BE2C (cell line): ENCODE measurements around the gene CRISP1.

ENCODE experiments used
- DNase-seq: peaks from one replicate; pipeline ENCODE4 v3.0.0-alpha.2; 2020
- H3K27me3 ChIP-seq: fragments of 250-450 bp; sonication (Bioruptor Pico); 2 replicates; pipeline ENCODE4 v1.5.1; 2020; ENCODE audit warnings: mild to moderate bottlenecking
- H3K36me3 ChIP-seq: fragments of 250-450 bp; sonication (Bioruptor Pico); 2 replicates; pipeline ENCODE4 v1.5.1; 2020; ENCODE audit warnings: mild to moderate bottlenecking
- H3K4me1 ChIP-seq: fragments of 250-450 bp; sonication (Bioruptor Pico); 2 replicates; pipeline ENCODE4 v1.5.1; 2020
- H3K4me3 ChIP-seq: 2 replicates; pipeline ENCODE4 v1.5.1; 2011; ENCODE audit warnings: low read depth, low read length
- H3K9me3 ChIP-seq: fragments of 250-450 bp; sonication (Bioruptor Pico); 2 replicates; pipeline ENCODE4 v1.5.1; 2020
- TF ChIP-seq, protein P1 (sequence below): IDR thresholded peaks from 2 replicates; pipeline ENCODE4 v1.5.1; 2012; ENCODE audit warnings: mild to moderate bottlenecking, low read depth, low read length

The CRISP1 gene

DNA sequence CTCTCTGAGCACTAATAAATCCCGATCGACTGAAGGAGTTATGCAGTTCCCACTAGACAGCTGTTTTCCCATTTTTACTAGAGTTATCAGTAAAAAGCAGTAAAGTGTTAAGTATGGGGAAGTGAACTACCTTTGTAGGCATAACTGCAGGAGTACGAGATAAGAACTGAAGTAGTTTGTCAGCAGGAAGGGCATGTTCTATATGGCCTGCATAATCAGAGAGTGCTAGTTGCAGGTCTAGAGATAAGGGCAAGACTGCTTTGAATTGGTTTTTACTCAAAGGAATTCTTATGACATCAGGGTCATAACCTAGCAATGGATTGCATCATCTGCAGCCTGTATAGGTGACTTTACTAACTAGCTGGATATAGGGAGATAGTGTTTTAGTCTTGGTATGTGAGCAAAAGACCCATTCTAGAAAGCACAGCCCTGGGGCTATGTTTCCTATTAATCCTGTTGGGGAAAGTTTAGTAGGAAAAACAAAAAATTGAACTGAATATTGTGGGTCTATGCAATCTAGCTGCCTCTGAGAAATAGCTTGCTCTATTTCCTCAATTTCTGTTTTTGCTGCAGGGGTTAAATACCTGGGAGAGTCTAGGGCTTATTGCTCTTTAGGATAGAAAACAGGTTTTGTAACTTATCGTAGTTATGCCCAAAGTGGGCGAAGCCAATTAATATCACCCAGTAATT is 22.6 kb upstream of the CRISP1 start:
- no peaks in the 10 kb centered on the region; the same call in 1 of the 2 replicates for H3K9me3 ChIP-seq
- no peak overlapping the region for H3K4me3 ChIP-seq
- no peaks in the 10 kb centered on the region for H3K4me1 ChIP-seq
- H3K27me3 ChIP-seq = no peaks in the 10 kb centered on the region
- H3K36me3 ChIP-seq = no peaks in the 10 kb centered on the region
- DNase-seq = no peak
- TF ChIP-seq, protein P1, sequence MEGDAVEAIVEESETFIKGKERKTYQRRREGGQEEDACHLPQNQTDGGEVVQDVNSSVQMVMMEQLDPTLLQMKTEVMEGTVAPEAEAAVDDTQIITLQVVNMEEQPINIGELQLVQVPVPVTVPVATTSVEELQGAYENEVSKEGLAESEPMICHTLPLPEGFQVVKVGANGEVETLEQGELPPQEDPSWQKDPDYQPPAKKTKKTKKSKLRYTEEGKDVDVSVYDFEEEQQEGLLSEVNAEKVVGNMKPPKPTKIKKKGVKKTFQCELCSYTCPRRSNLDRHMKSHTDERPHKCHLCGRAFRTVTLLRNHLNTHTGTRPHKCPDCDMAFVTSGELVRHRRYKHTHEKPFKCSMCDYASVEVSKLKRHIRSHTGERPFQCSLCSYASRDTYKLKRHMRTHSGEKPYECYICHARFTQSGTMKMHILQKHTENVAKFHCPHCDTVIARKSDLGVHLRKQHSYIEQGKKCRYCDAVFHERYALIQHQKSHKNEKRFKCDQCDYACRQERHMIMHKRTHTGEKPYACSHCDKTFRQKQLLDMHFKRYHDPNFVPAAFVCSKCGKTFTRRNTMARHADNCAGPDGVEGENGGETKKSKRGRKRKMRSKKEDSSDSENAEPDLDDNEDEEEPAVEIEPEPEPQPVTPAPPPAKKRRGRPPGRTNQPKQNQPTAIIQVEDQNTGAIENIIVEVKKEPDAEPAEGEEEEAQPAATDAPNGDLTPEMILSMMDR = no peak

DNA sequence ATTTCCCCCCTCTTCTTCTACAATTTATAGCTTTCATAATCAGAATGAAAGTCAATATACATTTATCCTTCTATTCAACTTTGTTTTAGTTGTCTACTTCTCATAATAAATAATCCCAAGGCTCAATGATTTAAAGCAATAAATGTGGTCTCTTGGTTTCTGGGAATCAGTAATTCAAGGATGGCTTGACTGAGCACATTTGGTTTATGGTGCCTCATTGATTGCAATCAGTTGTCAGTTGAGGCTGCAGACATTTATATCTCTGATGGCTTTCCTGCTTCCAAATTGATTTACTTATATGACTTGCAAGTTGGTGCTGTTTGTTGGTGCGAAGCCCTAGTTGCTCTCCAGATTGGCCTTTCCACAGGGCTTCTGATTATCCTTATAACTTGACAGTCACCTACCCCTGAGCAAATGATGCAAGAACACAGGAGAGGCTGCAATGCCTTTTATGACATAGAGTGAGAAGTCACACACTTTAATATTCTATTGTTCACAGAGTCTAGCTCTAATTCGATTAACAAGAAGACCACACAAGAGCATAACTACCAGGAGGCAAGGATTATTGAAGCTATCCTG is 2.7 kb upstream of the CRISP1 start:
- Histone ChIP-seq H3K4me3 (no peak overlapping the region), H3K36me3 (no peaks in the 10 kb centered on the region), H3K27me3 (no peaks in the 10 kb centered on the region), H3K4me1 (no peaks in the 10 kb centered on the region), H3K9me3 (no peaks in the 10 kb centered on the region)
- TF ChIP-seq, protein P1 = no peak
- no peak for DNase-seq

DNA sequence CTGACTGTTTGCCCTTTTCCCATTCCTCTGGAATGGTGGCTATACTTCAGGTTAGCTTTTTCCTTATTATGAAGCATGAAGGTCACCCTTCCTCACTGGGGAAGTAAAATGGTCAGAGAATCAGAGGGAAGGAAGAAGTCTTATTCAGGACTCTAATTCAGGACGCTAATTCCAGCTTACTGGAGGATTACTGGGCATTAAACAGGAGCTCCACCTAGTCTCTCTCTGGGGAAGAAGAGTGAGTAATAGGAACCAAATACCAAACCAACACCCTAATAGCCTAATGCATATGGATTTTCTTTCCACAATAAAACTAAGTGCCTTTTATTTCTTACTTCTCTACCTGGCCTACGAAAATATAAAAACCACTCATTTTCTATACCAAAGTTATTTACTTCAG is 10.1 kb downstream of the CRISP1 start:
- Histone ChIP-seq H3K27me3 (no peaks in the 10 kb centered on the region; the same call in 1 of the 2 replicates), H3K4me1 (no peaks in the 10 kb centered on the region), H3K9me3 (no peaks in the 10 kb centered on the region), H3K4me3 (no peak overlapping the region), H3K36me3 (no peaks in the 10 kb centered on the region)
- no peak for DNase-seq
- TF ChIP-seq, protein P1 = no peak

DNA sequence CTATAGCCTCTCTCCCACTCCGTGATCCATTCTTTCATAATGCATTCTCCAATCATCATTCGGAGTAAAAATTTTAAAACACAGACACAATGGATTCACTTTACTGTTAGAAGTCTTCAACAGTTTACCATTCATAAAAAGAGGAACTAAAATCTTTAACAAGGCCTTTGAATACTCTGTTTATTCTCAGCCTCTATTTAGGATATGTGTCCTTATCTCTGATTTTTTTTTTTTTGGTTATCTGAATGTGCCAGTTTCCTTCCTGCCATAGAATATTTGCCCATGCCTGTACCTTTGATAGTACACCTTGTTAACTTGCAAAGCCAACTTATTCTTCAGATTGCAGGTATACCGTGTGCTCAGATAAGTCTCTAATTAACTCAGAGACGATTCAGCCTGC is 11.1 kb downstream of the CRISP1 start:
- TF ChIP-seq, protein P1 = no peak
- no peaks in the 10 kb centered on the region for H3K36me3 ChIP-seq
- H3K9me3 ChIP-seq = no peaks in the 10 kb centered on the region
- no peaks in the 10 kb centered on the region; the same call in 1 of the 2 replicates for H3K27me3 ChIP-seq
- no peak overlapping the region for H3K4me3 ChIP-seq
- no peak for DNase-seq
- no peaks in the 10 kb centered on the region for H3K4me1 ChIP-seq

DNA sequence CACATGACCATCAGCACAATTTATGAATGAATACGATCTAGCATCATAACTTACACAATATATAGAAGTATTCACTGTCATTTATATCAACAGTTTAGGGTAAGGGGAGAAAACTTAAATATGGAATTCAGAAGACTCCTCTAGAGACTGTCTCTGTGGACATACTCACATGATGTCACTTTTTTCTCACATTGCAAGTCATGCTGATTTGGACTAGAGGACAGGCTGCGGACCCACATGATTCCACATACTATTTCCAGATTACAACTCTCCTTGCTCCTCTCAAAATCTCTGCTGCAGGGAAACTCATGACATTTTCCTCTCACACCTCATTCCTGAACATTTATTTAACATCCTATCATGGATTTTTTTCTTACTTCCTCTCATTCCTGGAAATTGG is 13.4 kb downstream of the CRISP1 start:
- H3K27me3 ChIP-seq = no peaks in the 10 kb centered on the region; the same call in 1 of the 2 replicates
- no peak for DNase-seq
- H3K9me3 ChIP-seq = no peaks in the 10 kb centered on the region
- H3K36me3 ChIP-seq = no peaks in the 10 kb centered on the region
- H3K4me1 ChIP-seq = no peaks in the 10 kb centered on the region
- H3K4me3 ChIP-seq = no peak overlapping the region
- TF ChIP-seq, protein P1 = no peak

DNA sequence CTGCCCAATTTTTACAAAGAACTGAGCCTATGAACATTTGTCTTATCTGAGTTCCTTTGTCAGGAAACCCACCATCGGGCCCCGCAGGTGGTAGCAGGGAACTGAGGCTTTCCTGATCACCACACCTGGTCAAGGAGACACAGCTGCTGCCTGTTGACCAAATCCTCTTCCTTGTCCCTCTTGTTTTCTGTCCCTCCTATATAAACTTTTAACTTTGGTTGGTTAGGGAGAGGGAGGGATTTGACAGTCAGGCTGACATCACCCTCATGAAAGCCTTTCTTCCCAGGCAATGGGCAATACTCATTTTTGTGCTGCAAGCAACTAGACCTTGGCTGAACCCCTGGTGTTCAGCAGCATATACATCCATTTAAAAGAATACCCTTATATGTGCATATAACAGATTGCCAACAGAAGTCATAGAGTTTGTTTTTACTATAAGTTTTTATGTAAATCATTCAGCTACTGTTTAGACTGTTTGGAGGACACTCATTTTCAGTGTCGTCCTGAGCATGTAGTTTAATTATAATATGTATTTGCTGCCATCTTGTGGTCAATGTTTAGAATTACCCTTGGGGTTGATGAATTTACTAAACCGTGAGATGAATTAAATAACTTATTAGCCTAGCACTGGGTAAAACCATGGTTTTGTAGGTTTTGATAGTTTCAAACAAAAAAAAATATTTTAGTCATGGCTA is 17.0 kb downstream of the CRISP1 start:
- no peak for DNase-seq
- TF ChIP-seq, protein P1 = peak; percentile 42
- Histone ChIP-seq H3K9me3 (no peaks in the 10 kb centered on the region), H3K4me1 (no peaks in the 10 kb centered on the region), H3K27me3 (no peaks in the 10 kb centered on the region; the same call in 1 of the 2 replicates), H3K4me3 (no peak overlapping the region), H3K36me3 (no peaks in the 10 kb centered on the region)
